Kidney tubule cell (primary cell): ENCODE data around the gene MAP2K3.
A peak's percentile ranks its signal among the peaks of the same experiment; 100 is the strongest.

Source experiments
- DNase-seq: peaks from one replicate; pipeline ENCODE4 v3.0.0-alpha.2; 2018; ENCODE audit warnings: low spot score

The MAP2K3 gene

GRCh38 chr17:21252796-21253645 is 31.5 kb upstream of the MAP2K3 start, which contains the start of gene NATD1:
Gene NATD1, minus strand, starts transcription at chr17:21253410. Its CDS starts 146 bp downstream, at chr17:21253264.
- DNase-seq: peak; percentile 83

- peak; percentile 44 for DNase-seq
Observed at GRCh38 chr17:21253646-21254441, 30.7 kb upstream of the MAP2K3 start.

- DNase-seq: no peak
Observed at GRCh38 chr17:21258593-21258992, 25.9 kb upstream of the MAP2K3 start.

GRCh38 chr17:21262259-21262993 is 22.1 kb upstream of the MAP2K3 start:
- DNase-seq: no peak

- DNase-seq: peak; percentile 91
Observed at GRCh38 chr17:21263376-21263775, 21.1 kb upstream of the MAP2K3 start.

- no peak for DNase-seq
Observed at GRCh38 chr17:21268596-21269188, 15.8 kb upstream of the MAP2K3 start.

GRCh38 chr17:21269394-21269793 is 15.1 kb upstream of the MAP2K3 start:
- DNase-seq: no peak

- no peak for DNase-seq
Observed at GRCh38 chr17:21271454-21272183, 12.9 kb upstream of the MAP2K3 start.

- no peak for DNase-seq
Observed at GRCh38 chr17:21272250-21272649, 12.3 kb upstream of the MAP2K3 start.

- no peak for DNase-seq
Observed at GRCh38 chr17:21272881-21273792, 11.4 kb upstream of the MAP2K3 start.

- no peak for DNase-seq
Observed at GRCh38 chr17:21275047-21275578, 9.4 kb upstream of the MAP2K3 start.

GRCh38 chr17:21275579-21276263 is 8.8 kb upstream of the MAP2K3 start:
- DNase-seq: peak; percentile 83

GRCh38 chr17:21276264-21276588 is 8.3 kb upstream of the MAP2K3 start:
- DNase-seq: no peak

GRCh38 chr17:21277332-21277731 is 7.2 kb upstream of the MAP2K3 start:
- DNase-seq: no peak

- peak; percentile 58 for DNase-seq
Observed at GRCh38 chr17:21278450-21279197, 5.9 kb upstream of the MAP2K3 start.

- DNase-seq: no peak
Observed at GRCh38 chr17:21279198-21279535, 5.3 kb upstream of the MAP2K3 start.

GRCh38 chr17:21279582-21279981 is 4.9 kb upstream of the MAP2K3 start:
- no peak for DNase-seq

GRCh38 chr17:21280081-21280518 is 4.4 kb upstream of the MAP2K3 start:
- peak; percentile 79 for DNase-seq

- peak; percentile 97 for DNase-seq
Observed at GRCh38 chr17:21282231-21282630, 2.3 kb upstream of the MAP2K3 start.
